ENCODE results near the gene NIPSNAP2.

DNA sequence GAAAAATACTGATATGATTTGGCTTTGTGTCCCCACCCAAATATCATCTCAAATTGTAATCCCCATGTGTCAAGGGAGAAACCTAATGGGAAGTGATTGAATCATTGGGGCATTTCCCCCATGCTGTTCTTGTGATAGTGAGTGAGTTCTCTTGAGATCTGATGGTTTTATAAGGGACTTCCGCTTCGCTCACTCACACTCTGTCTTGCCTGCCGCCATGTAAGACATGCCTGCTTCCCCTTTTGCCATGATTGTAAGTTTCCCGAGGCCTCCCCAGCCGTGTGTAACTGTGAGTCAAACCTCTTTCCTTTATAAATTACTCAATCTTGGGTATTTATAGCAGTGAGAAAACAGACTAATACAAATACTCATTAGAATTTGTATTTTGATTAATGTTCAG is 17.8 kb upstream of the NIPSNAP2 start:
- TF ChIP-seq, protein P1, sequence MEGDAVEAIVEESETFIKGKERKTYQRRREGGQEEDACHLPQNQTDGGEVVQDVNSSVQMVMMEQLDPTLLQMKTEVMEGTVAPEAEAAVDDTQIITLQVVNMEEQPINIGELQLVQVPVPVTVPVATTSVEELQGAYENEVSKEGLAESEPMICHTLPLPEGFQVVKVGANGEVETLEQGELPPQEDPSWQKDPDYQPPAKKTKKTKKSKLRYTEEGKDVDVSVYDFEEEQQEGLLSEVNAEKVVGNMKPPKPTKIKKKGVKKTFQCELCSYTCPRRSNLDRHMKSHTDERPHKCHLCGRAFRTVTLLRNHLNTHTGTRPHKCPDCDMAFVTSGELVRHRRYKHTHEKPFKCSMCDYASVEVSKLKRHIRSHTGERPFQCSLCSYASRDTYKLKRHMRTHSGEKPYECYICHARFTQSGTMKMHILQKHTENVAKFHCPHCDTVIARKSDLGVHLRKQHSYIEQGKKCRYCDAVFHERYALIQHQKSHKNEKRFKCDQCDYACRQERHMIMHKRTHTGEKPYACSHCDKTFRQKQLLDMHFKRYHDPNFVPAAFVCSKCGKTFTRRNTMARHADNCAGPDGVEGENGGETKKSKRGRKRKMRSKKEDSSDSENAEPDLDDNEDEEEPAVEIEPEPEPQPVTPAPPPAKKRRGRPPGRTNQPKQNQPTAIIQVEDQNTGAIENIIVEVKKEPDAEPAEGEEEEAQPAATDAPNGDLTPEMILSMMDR (IDR thresholded peaks at IDR 0.05), result no peak
- TF ChIP-seq EP300 (IDR thresholded peaks at IDR 0.05), result no peak
- no peak for TF ChIP-seq POLR2A (IDR thresholded peaks at IDR 0.05)

Data from tibial nerve (tissue), 4 donors.